GM21447 (cell line): ENCODE data around the gene CHST15.
"Not testable (repeated sequence)": the region's sequence is repeated elsewhere in the genome, so short reads cannot be mapped to it uniquely, and the experiment has no call there.

ENCODE experiments used
- ATAC-seq: cut with Tn5 transposase; IDR thresholded peaks from one replicate; pipeline ENCODE4 v1.9.1; 2021; ENCODE audit not compliant: unreplicated experiment

CHST15 gene

DNA sequence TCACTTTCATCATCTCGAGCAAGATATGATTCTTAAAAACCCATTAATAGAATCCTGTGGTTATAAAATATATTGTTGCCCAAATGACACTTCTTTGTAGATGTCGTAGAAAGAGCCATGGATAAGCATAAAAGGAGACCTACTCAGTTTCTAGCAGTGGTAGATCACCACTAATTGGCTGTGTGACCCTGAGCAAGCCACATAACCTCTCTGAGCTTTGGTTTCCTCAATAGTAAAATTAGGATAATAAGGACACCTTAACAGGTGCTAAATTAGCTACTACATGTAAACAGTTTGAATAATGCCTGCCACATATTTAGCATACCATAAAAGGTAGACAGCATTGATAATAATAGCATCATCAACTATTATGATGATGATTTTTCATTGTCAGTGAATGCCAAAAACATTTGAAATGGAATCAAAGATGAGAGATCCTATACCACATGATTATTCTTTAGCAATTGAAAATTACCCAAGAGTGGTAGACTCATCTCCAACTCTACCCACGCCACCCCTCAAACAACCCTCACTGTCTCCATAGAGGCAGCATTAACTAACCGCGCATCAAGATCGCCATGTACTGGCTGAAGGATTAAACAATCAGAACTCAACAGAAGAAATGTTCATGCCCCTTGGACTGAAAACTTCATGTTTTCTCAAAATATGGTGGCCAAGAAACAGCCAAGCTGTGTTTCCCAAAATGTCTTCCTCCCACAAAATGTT, 45.8 kb downstream of the CHST15 start:
- ATAC-seq = no peak

GRCh38 chr10:124045801-124046355, 47.5 kb downstream of the CHST15 start:
- ATAC-seq = no peak

DNA sequence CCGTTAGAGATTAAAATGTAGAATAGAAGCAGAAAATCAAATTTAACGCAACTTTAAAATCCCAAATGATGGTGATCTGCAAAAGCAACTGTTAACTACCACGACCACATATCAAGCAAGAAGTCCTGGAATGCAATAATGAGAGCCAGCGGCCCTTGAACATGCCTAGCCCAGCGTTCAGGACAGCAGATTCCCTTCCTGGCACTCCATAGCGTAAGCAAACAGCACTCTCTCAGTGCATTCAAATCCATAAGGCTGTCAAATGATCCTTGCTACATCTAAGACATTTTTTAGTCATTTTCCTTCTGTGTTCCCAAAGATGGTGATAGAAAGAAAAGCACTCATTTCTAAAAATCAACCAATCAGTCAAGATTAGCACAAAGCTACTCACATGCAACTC, 48.1 kb downstream of the CHST15 start:
- ATAC-seq = no peak

DNA sequence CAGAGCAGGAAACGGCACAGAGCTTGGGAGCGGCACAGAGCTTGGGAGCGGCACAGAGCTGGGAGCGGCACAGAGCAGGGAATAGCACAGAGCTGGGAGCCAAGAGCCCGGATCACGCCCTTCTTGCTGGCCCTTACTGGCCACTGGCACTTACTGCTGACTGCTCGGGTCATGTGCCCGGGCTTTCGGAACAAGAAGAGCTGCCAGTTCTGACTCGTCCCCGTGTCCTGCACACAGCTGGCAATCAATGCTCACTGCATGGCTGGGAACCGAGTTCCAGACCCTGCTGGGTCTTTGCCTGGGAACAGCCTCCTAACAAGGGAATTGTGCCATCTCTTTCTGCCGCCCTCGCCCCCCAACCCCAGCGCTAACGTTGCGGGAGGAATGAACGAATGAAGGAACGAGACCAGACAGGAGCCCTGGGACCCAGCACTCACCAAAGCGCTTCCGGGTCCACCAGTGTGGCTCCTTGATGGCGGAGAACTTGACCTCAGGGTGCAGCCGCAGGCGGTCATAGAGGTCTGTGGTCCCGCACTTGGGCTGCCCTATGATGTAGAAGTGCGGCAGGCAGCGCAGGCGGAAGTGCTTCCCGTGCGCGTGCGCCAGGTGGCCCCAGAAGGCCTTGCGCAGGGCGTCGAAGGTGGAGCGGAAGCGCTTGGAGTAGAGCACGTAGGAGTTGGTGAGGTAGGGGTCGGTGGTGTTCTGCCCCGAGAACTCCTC, 49.1 kb downstream of the CHST15 start:
- ATAC-seq = no peak

- ATAC-seq = peak; percentile 90
These were observed 49.9 kb downstream of the CHST15 start for GRCh38 chr10:124043310-124044142.

DNA sequence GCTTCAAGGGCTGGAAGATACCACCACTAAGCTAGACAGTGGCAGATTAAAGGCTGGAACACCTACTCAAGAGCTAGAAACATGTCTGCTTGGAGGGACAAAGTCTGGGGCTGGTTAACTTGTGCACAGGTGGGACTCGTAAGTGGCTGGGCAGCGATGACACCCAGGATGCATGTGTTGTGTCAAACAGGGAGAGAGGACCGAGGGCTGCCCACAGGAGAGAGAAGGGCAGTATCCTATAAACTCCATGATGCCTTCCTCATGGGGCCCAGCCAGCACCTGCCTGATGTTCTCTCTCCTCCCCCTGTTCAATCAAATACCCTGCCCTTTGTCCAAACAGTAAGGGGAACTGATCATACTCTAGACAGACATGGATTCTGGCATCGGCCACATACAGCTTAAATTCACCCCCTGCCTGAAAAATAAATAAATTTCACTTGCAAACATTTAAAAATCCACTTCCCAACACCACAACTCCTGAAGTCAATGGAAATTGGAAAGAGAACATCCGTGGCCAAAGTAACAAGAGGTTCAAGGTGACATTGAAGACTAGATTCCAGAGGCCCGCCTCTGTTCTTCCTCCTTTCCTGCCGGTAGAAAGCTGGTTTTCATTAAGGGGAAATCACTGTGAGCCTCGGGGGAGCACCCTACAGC, 50.6 kb downstream of the CHST15 start:
- no peak for ATAC-seq

GRCh38 chr10:124041675-124042445, 51.5 kb downstream of the CHST15 start:
- no peak for ATAC-seq

- ATAC-seq = no peak
These were observed 52.8 kb downstream of the CHST15 start for GRCh38 chr10:124040451-124041188.

DNA sequence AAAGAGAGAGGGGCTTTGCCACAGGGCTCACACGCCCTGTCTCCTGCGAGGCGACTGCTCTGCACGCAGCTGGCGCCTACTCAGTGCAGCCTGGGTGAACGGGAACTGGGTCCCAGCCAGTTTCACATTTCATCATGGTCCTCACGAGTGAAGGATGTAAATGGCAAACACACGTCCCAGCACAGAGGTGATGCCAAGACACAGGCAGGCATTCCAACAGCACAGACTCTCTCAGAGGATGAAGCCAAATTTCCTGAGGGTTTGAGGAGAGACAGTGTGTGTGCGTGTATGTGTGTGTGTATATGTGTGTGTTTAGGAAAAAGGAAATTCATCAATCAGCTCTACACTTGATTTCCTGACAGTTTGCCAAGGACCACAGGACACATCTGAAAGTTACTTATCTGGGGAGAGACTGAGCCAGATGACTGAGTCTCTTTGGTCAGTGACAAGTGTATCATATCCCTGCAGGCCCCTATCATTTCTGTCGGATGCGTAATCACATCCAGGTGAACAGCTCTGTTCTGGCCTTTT, 53.9 kb downstream of the CHST15 start:
- ATAC-seq = no peak

- no peak for ATAC-seq
These were observed 55.6 kb downstream of the CHST15 start for GRCh38 chr10:124037784-124038183.

GRCh38 chr10:124037286-124037685, 56.1 kb downstream of the CHST15 start:
- ATAC-seq = no peak

DNA sequence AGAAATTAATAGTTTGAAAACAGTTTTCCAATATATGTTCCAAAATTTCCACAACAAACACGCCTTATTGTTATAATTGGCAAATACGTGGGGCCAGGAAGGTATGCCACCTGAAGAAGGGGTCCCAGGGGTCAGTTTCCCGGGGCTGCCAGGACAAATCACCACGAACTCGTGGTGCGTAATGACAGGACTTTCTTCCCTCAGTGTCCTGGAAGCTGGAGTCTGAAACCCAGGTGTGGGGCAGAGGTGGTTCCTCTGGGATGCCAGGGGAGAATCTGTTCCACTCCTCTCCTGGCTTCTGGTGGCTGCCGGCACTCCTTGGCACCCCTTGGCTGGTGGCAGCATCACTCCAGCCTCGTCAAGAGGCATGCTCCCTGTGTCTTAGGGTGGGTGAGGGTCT, 56.7 kb downstream of the CHST15 start:
- no peak for ATAC-seq

DNA sequence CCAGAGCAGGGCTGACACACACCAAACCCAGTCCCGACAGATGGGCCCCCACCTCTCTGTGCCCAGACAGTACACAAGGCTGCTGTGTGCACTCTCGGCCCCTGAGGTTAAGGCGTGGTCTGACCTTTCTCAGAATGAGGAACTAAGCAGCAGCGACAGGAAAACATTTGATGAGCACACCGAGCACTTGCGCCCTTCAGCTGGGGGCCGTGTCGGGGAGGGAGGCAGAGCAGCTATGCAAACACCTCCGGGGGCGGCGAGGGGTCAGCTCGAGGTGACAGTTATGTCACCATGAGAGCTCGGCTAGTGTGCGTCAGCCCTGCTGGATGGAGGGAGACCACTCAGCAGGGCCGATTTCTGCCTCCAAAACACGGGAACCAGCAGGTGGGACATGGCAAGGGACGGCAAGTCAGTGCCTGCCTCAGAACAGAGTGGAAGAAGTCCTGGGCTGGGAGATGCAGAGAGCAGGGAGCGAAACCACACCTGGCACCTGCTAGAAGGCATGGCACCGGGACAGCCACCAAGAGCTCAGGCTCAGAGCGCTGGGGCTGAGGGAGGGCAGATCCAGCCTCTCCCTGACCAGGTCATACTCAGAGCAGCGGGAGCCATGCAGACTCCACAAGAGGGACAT, 57.4 kb downstream of the CHST15 start:
- peak; percentile 99 for ATAC-seq

DNA sequence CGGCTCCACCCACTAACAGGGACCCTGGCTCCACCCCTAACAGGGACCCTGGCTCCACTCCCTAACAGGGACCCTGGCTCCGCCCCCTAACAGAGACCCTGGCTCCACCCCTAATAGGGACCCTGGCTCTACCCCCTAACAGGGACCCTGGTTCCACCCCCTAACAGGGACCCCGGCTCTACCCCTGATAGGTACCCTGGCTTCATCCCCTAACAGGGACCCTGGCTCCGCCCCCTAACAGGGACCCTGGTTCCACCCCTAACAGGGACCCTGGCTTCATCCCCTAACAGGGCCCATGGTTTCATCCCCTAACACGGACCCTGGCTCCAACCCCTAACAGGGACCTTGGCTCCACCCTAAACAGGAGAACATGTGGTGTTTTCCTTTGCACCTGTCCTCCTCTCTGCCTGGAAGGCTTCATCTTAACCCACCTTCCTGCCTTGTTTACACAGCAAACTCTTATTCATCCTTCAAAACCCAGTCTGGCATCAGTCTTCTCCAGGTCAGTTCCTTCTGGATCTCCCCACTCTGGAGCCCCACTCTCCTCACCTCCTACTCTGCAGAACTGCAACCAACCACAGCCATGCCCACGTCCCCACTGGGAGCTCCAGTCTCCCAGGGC, 58.0 kb downstream of the CHST15 start:
- no peak for ATAC-seq

DNA sequence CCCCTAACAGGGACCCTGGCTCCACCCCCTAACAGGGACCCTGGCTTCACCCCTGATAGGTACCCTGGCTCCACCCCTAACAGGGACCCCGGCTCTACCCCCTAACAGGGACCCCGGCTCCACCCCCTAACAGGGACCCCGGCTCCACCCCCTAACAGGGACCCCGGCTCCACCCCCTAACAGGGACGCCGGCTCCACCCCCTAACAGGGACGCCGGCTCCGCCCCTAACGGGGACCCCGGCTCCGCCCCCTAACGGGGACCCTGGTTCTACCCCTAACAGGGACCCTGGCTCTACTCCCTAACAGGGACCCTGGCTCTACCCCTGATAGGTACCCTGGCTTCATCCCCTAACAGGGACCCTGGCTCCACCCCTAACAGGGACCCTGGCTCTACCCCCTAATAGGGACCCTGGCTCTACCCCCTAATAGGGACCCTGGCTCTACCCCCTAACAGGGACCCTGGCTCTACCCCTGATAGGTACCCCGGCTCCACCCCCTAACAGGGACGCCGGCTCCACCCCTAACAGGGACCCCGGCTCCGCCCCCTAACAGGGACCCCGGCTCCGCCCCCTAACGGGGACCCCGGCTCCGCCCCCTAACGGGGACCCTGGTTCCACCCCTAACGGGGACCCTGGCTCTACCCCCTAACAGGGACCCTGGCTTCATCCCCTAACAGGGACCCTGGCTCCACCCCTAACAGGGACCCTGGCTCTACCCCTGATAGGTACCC, 58.7 kb downstream of the CHST15 start:
- not testable (repeated sequence) for ATAC-seq

- ATAC-seq = no peak
These were observed 59.5 kb downstream of the CHST15 start for GRCh38 chr10:124033887-124034218.

DNA sequence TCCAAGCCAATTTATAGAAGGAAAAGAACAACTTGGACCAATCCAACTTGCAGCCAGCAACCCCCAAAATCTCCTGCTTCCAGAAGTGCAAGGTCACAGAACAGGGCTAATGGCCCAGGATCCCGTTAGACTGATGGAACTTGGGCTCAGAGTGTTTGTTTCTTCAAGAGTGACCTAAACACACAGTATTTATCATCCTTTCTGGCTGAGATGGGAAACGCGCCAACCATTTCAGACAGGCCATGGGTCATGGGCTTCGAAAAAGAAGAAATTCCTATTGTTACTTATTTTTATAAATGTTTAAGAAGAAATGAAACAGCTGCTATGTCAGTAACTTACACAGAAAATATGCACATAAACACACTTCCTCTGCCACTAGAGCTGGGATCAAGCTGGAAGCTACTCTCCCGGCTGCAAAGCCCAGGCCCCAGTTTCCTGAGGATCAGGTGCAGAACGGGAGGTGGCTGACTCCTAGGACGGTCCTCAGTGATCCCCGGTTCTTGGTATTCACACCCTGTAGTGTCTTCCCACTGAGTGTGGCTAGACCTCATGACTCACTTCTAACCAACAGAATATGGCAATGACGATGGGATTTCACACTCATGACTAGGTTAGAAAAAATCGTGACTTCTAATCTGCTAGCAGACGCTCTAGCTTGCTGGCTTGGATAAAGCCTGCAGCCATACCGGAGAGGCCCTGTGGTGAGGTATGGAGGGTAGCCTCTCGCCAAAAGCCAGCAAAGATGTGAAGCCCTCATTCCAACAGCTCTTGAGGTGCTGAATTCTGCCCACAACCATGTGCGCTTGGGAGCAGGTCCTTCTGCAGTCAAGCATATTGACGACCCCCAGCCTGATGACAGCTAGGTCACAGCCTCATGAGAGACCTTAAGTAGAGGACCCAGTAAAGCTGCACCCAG, 60.2 kb downstream of the CHST15 start:
- no peak for ATAC-seq
